Measurements from ENCODE around the gene PTCD3.

DNA sequence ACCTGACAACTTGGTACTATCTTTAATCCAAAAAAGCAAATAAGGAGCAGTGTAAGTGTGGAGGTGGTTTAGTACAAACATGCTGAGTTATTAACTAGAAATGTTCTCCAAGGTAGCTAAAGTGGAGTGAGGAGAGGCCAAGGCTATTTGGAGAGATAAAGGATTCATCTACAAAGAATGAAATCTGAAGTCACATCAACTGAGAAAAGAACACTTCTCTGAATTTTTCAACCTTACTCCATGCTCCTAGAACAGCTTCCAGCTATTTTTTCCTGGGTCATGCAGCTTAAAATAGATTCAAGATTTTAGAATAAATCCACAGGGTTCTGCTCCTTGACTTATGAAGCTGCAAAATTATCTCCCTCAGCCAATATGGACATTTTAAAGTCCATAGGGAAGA, 70.6 kb downstream of the PTCD3 start:
- TF ChIP-seq, protein P1, sequence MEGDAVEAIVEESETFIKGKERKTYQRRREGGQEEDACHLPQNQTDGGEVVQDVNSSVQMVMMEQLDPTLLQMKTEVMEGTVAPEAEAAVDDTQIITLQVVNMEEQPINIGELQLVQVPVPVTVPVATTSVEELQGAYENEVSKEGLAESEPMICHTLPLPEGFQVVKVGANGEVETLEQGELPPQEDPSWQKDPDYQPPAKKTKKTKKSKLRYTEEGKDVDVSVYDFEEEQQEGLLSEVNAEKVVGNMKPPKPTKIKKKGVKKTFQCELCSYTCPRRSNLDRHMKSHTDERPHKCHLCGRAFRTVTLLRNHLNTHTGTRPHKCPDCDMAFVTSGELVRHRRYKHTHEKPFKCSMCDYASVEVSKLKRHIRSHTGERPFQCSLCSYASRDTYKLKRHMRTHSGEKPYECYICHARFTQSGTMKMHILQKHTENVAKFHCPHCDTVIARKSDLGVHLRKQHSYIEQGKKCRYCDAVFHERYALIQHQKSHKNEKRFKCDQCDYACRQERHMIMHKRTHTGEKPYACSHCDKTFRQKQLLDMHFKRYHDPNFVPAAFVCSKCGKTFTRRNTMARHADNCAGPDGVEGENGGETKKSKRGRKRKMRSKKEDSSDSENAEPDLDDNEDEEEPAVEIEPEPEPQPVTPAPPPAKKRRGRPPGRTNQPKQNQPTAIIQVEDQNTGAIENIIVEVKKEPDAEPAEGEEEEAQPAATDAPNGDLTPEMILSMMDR (conservative IDR thresholded peaks at IDR 0.05; ENCODE audit: low read depth, low read length), result no peak
- TF ChIP-seq POLR2A (IDR thresholded peaks at IDR 0.05; ENCODE audit: low read depth, low read length) (no peak), CHD1 (IDR thresholded peaks at IDR 0.05; ENCODE audit: low read depth, low read length) (no peak), RFX5 (IDR thresholded peaks at IDR 0.05; ENCODE audit: low read depth, low read length) (no peak), BHLHE40 (IDR thresholded peaks at IDR 0.05; ENCODE audit: low read depth, low read length) (no peak), MAZ (IDR thresholded peaks at IDR 0.05; ENCODE audit: borderline replicate concordance, low read depth, low read length) (no peak), RAD21 (IDR thresholded peaks at IDR 0.05; ENCODE audit: low read length) (no peak), FOS (IDR thresholded peaks at IDR 0.05; ENCODE audit: low read depth, low read length) (no peak), MAFK (IDR thresholded peaks at IDR 0.05; ENCODE audit: low read depth, low read length) (no peak), SMC3 (IDR thresholded peaks at IDR 0.05; ENCODE audit: low read depth, low read length) (no peak)
- TF ChIP-seq, protein P2, sequence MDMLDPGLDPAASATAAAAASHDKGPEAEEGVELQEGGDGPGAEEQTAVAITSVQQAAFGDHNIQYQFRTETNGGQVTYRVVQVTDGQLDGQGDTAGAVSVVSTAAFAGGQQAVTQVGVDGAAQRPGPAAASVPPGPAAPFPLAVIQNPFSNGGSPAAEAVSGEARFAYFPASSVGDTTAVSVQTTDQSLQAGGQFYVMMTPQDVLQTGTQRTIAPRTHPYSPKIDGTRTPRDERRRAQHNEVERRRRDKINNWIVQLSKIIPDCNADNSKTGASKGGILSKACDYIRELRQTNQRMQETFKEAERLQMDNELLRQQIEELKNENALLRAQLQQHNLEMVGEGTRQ (IDR thresholded peaks at IDR 0.05; ENCODE audit: low read depth, low read length), result no peak
